ENCODE measurements around the gene FAM83B.

DNA sequence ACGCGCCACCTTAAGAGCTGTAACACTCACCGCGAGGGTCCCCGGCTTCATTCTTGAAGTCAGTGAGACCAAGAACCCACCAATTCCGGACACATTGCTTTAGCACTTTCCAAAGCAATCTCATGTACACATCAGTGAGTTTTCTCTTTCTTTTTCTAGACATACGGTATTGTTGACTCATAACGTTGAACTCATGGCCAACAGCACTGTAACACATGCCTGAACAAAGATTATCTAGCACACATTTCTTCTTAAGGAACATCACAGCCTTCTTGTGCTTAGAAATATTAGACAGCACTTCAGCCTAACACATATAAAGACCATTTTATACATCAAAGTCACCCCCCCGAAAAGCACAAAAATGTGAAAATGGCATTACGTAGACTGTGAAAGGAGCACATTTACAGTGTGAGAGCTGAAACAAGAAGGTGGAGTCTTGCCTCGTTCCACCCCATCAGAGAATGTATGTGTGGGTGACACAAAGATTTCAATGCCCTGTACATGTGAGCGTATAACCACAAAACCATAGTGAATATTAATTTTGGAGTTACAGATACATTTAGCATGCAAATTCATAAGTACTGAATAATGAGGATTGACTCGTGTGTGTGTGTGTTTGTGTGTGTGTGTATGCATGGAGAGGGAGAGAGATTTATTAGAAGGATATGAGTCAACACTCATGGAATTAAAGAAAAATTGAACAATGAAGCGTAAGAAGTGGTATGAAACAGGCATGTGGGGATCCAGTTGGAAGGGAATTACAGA, 134.1 kb downstream of the FAM83B start:
- TF ChIP-seq, protein P1, sequence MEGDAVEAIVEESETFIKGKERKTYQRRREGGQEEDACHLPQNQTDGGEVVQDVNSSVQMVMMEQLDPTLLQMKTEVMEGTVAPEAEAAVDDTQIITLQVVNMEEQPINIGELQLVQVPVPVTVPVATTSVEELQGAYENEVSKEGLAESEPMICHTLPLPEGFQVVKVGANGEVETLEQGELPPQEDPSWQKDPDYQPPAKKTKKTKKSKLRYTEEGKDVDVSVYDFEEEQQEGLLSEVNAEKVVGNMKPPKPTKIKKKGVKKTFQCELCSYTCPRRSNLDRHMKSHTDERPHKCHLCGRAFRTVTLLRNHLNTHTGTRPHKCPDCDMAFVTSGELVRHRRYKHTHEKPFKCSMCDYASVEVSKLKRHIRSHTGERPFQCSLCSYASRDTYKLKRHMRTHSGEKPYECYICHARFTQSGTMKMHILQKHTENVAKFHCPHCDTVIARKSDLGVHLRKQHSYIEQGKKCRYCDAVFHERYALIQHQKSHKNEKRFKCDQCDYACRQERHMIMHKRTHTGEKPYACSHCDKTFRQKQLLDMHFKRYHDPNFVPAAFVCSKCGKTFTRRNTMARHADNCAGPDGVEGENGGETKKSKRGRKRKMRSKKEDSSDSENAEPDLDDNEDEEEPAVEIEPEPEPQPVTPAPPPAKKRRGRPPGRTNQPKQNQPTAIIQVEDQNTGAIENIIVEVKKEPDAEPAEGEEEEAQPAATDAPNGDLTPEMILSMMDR (IDR thresholded peaks at IDR 0.05 in 4 of 5, conservative IDR thresholded peaks at IDR 0.05 in 1 of 5): no peak
- TF ChIP-seq POLR2A (IDR thresholded peaks at IDR 0.05): no peak
